Measurements from ENCODE around the gene MCRS1.
A peak's percentile ranks its signal among the peaks of the same experiment; 100 is the strongest.
"Not testable (repeated sequence)": the region's sequence is repeated elsewhere in the genome, so short reads cannot be mapped to it uniquely, and the experiment has no call there.

The MCRS1 gene

GRCh38 chr12:49567611-49568441, at the start of gene MCRS1:
Gene MCRS1, minus strand, starts transcription at chr12:49568142. Its CDS starts 1,411 bp downstream, at chr12:49566731.
- DNase-seq (ENCODE audit: low read depth), result peak; percentile 80
- no peak for TF ChIP-seq CTCF (IDR thresholded peaks at IDR 0.05; ENCODE audit: control insufficient read depth, extremely low read depth, insufficient read depth)
- peak within 1 kb of the TSS; percentile 91 for H3K4me3 ChIP-seq (ENCODE audit: low read depth, low read length)

- no peak overlapping the region for H3K4me3 ChIP-seq (ENCODE audit: low read depth, low read length)
These were observed 48.7 kb upstream of the MCRS1 start for GRCh38 chr12:49616533-49617219.

GRCh38 chr12:49615725-49616124, 47.8 kb upstream of the MCRS1 start:
- H3K4me3 ChIP-seq (ENCODE audit: low read depth, low read length), result no peak overlapping the region
- no peak for DNase-seq (ENCODE audit: low read depth)

More at GRCh38 chr12:49616533-49617219, 48.7 kb upstream of the MCRS1 start:
- DNase-seq (ENCODE audit: low read depth), result no peak
- no peak for TF ChIP-seq CTCF (IDR thresholded peaks at IDR 0.05; ENCODE audit: control insufficient read depth, extremely low read depth, insufficient read depth)

GRCh38 chr12:49612210-49612609, 44.3 kb upstream of the MCRS1 start:
- TF ChIP-seq CTCF (IDR thresholded peaks at IDR 0.05; ENCODE audit: control insufficient read depth, extremely low read depth, insufficient read depth), result no peak
- no peak overlapping the region for H3K4me3 ChIP-seq (ENCODE audit: low read depth, low read length)
- no peak for DNase-seq (ENCODE audit: low read depth)

More at GRCh38 chr12:49615725-49616124, 47.8 kb upstream of the MCRS1 start:
- no peak for TF ChIP-seq CTCF (IDR thresholded peaks at IDR 0.05; ENCODE audit: control insufficient read depth, extremely low read depth, insufficient read depth)

GRCh38 chr12:49610785-49611184, 42.8 kb upstream of the MCRS1 start:
- DNase-seq (ENCODE audit: low read depth), result not testable (repeated sequence)

GRCh38 chr12:49609875-49610154, 41.9 kb upstream of the MCRS1 start:
- DNase-seq (ENCODE audit: low read depth), result no peak
- TF ChIP-seq CTCF (IDR thresholded peaks at IDR 0.05; ENCODE audit: control insufficient read depth, extremely low read depth, insufficient read depth), result peak; percentile 59
- H3K4me3 ChIP-seq (ENCODE audit: low read depth, low read length), result no peak overlapping the region

More at GRCh38 chr12:49610785-49611184, 42.8 kb upstream of the MCRS1 start:
- H3K4me3 ChIP-seq (ENCODE audit: low read depth, low read length), result not testable (repeated sequence)

- no peak overlapping the region for H3K4me3 ChIP-seq (ENCODE audit: low read depth, low read length)
- no peak for TF ChIP-seq CTCF (IDR thresholded peaks at IDR 0.05; ENCODE audit: control insufficient read depth, extremely low read depth, insufficient read depth)
- DNase-seq (ENCODE audit: low read depth), result no peak
These were observed 41.3 kb upstream of the MCRS1 start for GRCh38 chr12:49609059-49609874.

- DNase-seq (ENCODE audit: low read depth); H3K4me3 ChIP-seq (ENCODE audit: low read depth, low read length): not testable (repeated sequence)
These were observed 37.6 kb upstream of the MCRS1 start, which contains the start of gene FAM186B for GRCh38 chr12:49605539-49605938. Gene FAM186B, minus strand, starts transcription at chr12:49605639. Its CDS starts 162 bp downstream, at chr12:49605477.
